HG03558 (cell line): Measurements from ENCODE around the gene TRIB2.

ENCODE experiments used
- ATAC-seq: cut with Tn5 transposase; IDR thresholded peaks from one replicate; pipeline ENCODE4 v1.9.1; 2021; ENCODE audit warnings: moderate number of reproducible peaks; ENCODE audit not compliant: unreplicated experiment; ENCODE audit errors: extremely low read depth

Gene TRIB2

GRCh38 chr2:12718711-12719399 is 2.1 kb downstream of the TRIB2 start:
- ATAC-seq: no peak

- ATAC-seq: no peak
Measured at GRCh38 chr2:12719400-12720277, 2.9 kb downstream of the TRIB2 start.

GRCh38 chr2:12720278-12720620 is 3.5 kb downstream of the TRIB2 start:
- ATAC-seq: no peak

- no peak for ATAC-seq
Measured at GRCh38 chr2:12720754-12721378, 4.1 kb downstream of the TRIB2 start.

GRCh38 chr2:12721566-12722446 is 5.1 kb downstream of the TRIB2 start:
- ATAC-seq: no peak

- no peak for ATAC-seq
Measured at GRCh38 chr2:12722447-12723316, 5.9 kb downstream of the TRIB2 start.

- ATAC-seq: no peak
Measured at GRCh38 chr2:12723736-12724463, 7.2 kb downstream of the TRIB2 start.

- ATAC-seq: no peak
Measured at GRCh38 chr2:12725233-12726187, 8.8 kb downstream of the TRIB2 start.

- ATAC-seq: no peak
Measured at GRCh38 chr2:12726271-12726670, 9.5 kb downstream of the TRIB2 start.

- no peak for ATAC-seq
Measured at GRCh38 chr2:12727065-12727464, 10.3 kb downstream of the TRIB2 start.

GRCh38 chr2:12727641-12728040 is 10.9 kb downstream of the TRIB2 start:
- no peak for ATAC-seq

GRCh38 chr2:12728221-12728777 is 11.6 kb downstream of the TRIB2 start:
- peak; percentile 79 for ATAC-seq

- no peak for ATAC-seq
Measured at GRCh38 chr2:12730265-12730664, 13.5 kb downstream of the TRIB2 start.

GRCh38 chr2:12731701-12732280 is 15.1 kb downstream of the TRIB2 start:
- no peak for ATAC-seq

- ATAC-seq: no peak
Measured at GRCh38 chr2:12732651-12733050, 15.9 kb downstream of the TRIB2 start.

GRCh38 chr2:12733846-12734245 is 17.1 kb downstream of the TRIB2 start:
- no peak for ATAC-seq
